H1 (cell line): ENCODE measurements around the gene SSRP1. TPM values are rescaled to one million over a fixed set of nuclear protein-coding genes. Genes with fewer than 3 reads are reported as not detected.

ENCODE experiments used
- CTCF ChIA-PET: fragments of 300-600 bp; sonication (Branson Sonifier 250); formaldehyde crosslinking; loops from one replicate; lab custom pipeline; 2021; ENCODE audit not compliant: partially characterized antibody; lab: Charles Lee
- POLR2A ChIA-PET: fragments of 300-600 bp; sonication (Branson Sonifier 250); formaldehyde crosslinking; loops from one replicate; lab custom pipeline; 2021; ENCODE audit warnings: inconsistent platforms; ENCODE audit not compliant: partially characterized antibody; lab: Charles Lee
- DNase-seq, 2 experiments: peaks; one replicate each; pipeline versions ENCODE4 v3.0.0 to v3.0.0-alpha.2; 2010 to 2022; ENCODE audit warnings: low spot score in 2 of 2, low read depth in 1 of 2, mixed read lengths in 1 of 2
- FAIRE-seq: peaks from 2 replicates; lab custom pipeline; 2011; peaks lifted over from hg19 to GRCh38; lab: Jason Lieb, UNC
- H2AFZ ChIP-seq: 2 replicates; pipeline ENCODE4 v1.8.1; 2012; ENCODE audit warnings: low read length, inconsistent platforms
- H2AK5ac ChIP-seq: 2 replicates; pipeline ENCODE4 v1.6.1; 2013; ENCODE audit warnings: low read depth, low read length
- H2BK120ac ChIP-seq: replicated peaks from 2 replicates; pipeline ENCODE3; 2013; ENCODE audit warnings: low read depth, low read length, inconsistent platforms
- H2BK12ac ChIP-seq: 2 replicates; pipeline ENCODE4 v1.6.1; 2013; ENCODE audit warnings: low read depth, low read length
- H2BK15ac ChIP-seq: 2 replicates; pipeline ENCODE4 v1.6.1; 2013; ENCODE audit warnings: low read length
- H2BK20ac ChIP-seq: 2 replicates; pipeline ENCODE4 v1.6.1; 2013; ENCODE audit warnings: low read length
- H2BK5ac ChIP-seq: 2 replicates; pipeline ENCODE4 v1.6.1; 2013; ENCODE audit warnings: low read depth, low read length
- H3K14ac ChIP-seq: 2 replicates; pipeline ENCODE4 v1.6.1; 2013; ENCODE audit warnings: inconsistent platforms; ENCODE audit not compliant: insufficient read length
- H3K18ac ChIP-seq: 2 replicates; pipeline ENCODE4 v1.6.1; 2013; ENCODE audit warnings: low read length; ENCODE audit errors: extremely low read depth
- H3K23ac ChIP-seq: 2 replicates; pipeline ENCODE4 v1.6.1; 2013; ENCODE audit warnings: inconsistent platforms; ENCODE audit not compliant: insufficient read length
- H3K23me2 ChIP-seq: 2 replicates; pipeline ENCODE4 v1.6.1; 2013; ENCODE audit warnings: low read depth, low read length
- H3K27ac ChIP-seq: 2 replicates; pipeline ENCODE4 v1.6.1; 2011; ENCODE audit warnings: low read depth, low read length, inconsistent platforms
- H3K27me3 ChIP-seq, 4 experiments: replicated peaks in 1 of 4; 1 replicate in 1 of 4; 2 replicates in 3 of 4; pipeline versions ENCODE4 v1.6.1 to v1.8.1; 2011 to 2013; ENCODE audit warnings: low read length in 3 of 4, mild to moderate bottlenecking in 3 of 4, inconsistent platforms in 2 of 4, mixed read lengths in 2 of 4, moderate library complexity in 1 of 4; ENCODE audit not compliant: control insufficient read depth in 3 of 4, insufficient read depth in 3 of 4; ENCODE audit errors: extremely low read depth in 1 of 4
- H3K36me3 ChIP-seq, 4 experiments: 2 replicates each; pipeline versions ENCODE4 v1.6.1 to v1.8.1; 2011 to 2013; ENCODE audit warnings: mild to moderate bottlenecking in 4 of 4, low read length in 3 of 4, moderate library complexity in 2 of 4, control low read depth in 1 of 4, inconsistent platforms in 1 of 4; ENCODE audit not compliant: insufficient read depth in 4 of 4, control insufficient read depth in 2 of 4
- H3K4ac ChIP-seq: replicated peaks from 2 replicates; pipeline ENCODE3; 2013; ENCODE audit warnings: low read length, low read depth, mixed read lengths, inconsistent platforms; ENCODE audit not compliant: insufficient read length
- H3K4me1 ChIP-seq, 4 experiments: replicated peaks in 1 of 4; 1 replicate in 1 of 4; 2 replicates in 3 of 4; pipeline versions ENCODE4 v1.6.1 to v1.8.1; 2011 to 2013; ENCODE audit warnings: low read length in 3 of 4, inconsistent platforms in 2 of 4, mixed read lengths in 1 of 4; ENCODE audit not compliant: insufficient read depth in 4 of 4, control insufficient read depth in 3 of 4
- H3K4me2 ChIP-seq, 2 experiments: 2 replicates each; pipeline versions ENCODE4 v1.6.1 to v1.8.1; 2011 to 2013; ENCODE audit warnings: low read depth in 2 of 2, low read length in 2 of 2, control low read depth in 1 of 2, inconsistent platforms in 1 of 2, mild to moderate bottlenecking in 1 of 2; ENCODE audit not compliant: insufficient read depth in 1 of 2
- H3K4me3 ChIP-seq, 4 experiments: fragments of 200-600, 300-600 bp in 1 of 4; sonication (generic), shearing (Covaris generic), sonication (Bioruptor Twin) in 1 of 4; 2 replicates each; pipeline versions ENCODE4 v1.5.1 to v1.8.1; 2011 to 2016; ENCODE audit warnings: low read length in 4 of 4, low read depth in 3 of 4, control low read depth in 2 of 4, inconsistent platforms in 2 of 4, mild to moderate bottlenecking in 2 of 4, mixed read lengths in 1 of 4, moderate library complexity in 1 of 4; ENCODE audit not compliant: insufficient read depth in 2 of 4; ENCODE audit errors: extremely low read depth in 1 of 4
- H3K56ac ChIP-seq: replicated peaks from 2 replicates; pipeline ENCODE3; 2013; ENCODE audit warnings: low read depth, mild to moderate bottlenecking, mixed read lengths, low read length, inconsistent platforms; ENCODE audit not compliant: insufficient read length
- H3K79me1 ChIP-seq: 2 replicates; pipeline ENCODE4 v1.6.1; 2013; ENCODE audit warnings: low read depth, low read length, control low read depth
- H3K79me2 ChIP-seq, 2 experiments: 2 replicates each; pipeline versions ENCODE4 v1.6.1 to v1.8.1; 2012 to 2013; ENCODE audit warnings: low read length in 2 of 2, mild to moderate bottlenecking in 2 of 2, inconsistent platforms in 1 of 2; ENCODE audit not compliant: insufficient read depth in 2 of 2, control insufficient read depth in 1 of 2
- H3K9ac ChIP-seq, 4 experiments: replicated peaks in 1 of 4; 1 replicate in 1 of 4; 2 replicates in 3 of 4; pipeline versions ENCODE4 v1.6.1 to v1.8.1; 2011 to 2013; ENCODE audit warnings: low read depth in 3 of 4, low read length in 3 of 4, control low read depth in 2 of 4, mild to moderate bottlenecking in 2 of 4, moderate library complexity in 2 of 4, inconsistent platforms in 1 of 4; ENCODE audit errors: extremely low read depth in 1 of 4
- H3K9me3 ChIP-seq, 2 experiments: 2 replicates each; pipeline versions ENCODE4 v1.6.1 to v1.8.1; 2012 to 2013; ENCODE audit warnings: mild to moderate bottlenecking in 2 of 2, moderate library complexity in 2 of 2, control low read depth in 1 of 2, inconsistent platforms in 1 of 2, low read depth in 1 of 2, low read length in 1 of 2, mixed read lengths in 1 of 2; ENCODE audit not compliant: insufficient read depth in 2 of 2
- H4K20me1 ChIP-seq, 2 experiments: replicated peaks in 1 of 2; 2 replicates each; pipeline versions ENCODE3 to v1.8.1; 2011 to 2013; ENCODE audit warnings: inconsistent platforms in 2 of 2, low read length in 2 of 2, mild to moderate bottlenecking in 1 of 2; ENCODE audit not compliant: insufficient read depth in 2 of 2, control insufficient read depth in 1 of 2
- H4K5ac ChIP-seq: 2 replicates; pipeline ENCODE4 v1.6.1; 2013; ENCODE audit warnings: low read length, low read depth, mixed read lengths, inconsistent platforms; ENCODE audit not compliant: insufficient read length
- H4K8ac ChIP-seq: 2 replicates; pipeline ENCODE4 v1.8.0; 2013; ENCODE audit warnings: mild to moderate bottlenecking, moderate library complexity, low read length, inconsistent platforms; ENCODE audit not compliant: insufficient read depth; ENCODE audit errors: extremely low read depth
- H4K91ac ChIP-seq: replicated peaks from 2 replicates; pipeline ENCODE3; 2013; ENCODE audit warnings: low read length, mixed read lengths, inconsistent platforms; ENCODE audit not compliant: insufficient read length
- BRCA1 ChIP-seq: IDR thresholded peaks from 2 replicates; pipeline ENCODE4 v1.6.1; 2012; ENCODE audit warnings: low read depth, low read length, improper control_type of control experiment
- CHD2 ChIP-seq: IDR thresholded peaks from 2 replicates; pipeline ENCODE4 v1.6.1; 2012; ENCODE audit warnings: low read length, improper control_type of control experiment
- CTBP2 ChIP-seq: IDR thresholded peaks from 2 replicates; pipeline ENCODE4 v1.7.0; 2011; ENCODE audit warnings: borderline replicate concordance, mild to moderate bottlenecking, moderate library complexity, mixed read lengths, low read length; ENCODE audit not compliant: insufficient read depth, insufficient read length
- KDM5A ChIP-seq: fragments of 200-600 bp; IDR thresholded peaks from 2 replicates; pipeline ENCODE4 v1.7.1; 2012; ENCODE audit warnings: mild to moderate bottlenecking, low read length, inconsistent platforms, mixed read lengths
- MAFK ChIP-seq: IDR thresholded peaks from 2 replicates; pipeline ENCODE4 v1.6.1; 2012; ENCODE audit warnings: low read depth, mild to moderate bottlenecking, improper control_type of control experiment, low read length
- NRF1 ChIP-seq: IDR thresholded peaks from 2 replicates; pipeline ENCODE4 v1.6.1; 2011; ENCODE audit warnings: mild to moderate bottlenecking, low read depth, low read length, improper control_type of control experiment
- TAF1 ChIP-seq: IDR thresholded peaks from 2 replicates; pipeline ENCODE4 v1.6.1; 2011; ENCODE audit warnings: mild to moderate bottlenecking, low read depth, low read length
- TBP ChIP-seq: IDR thresholded peaks from 2 replicates; pipeline ENCODE4 v1.6.1; 2011; ENCODE audit warnings: low read depth, low read length, improper control_type of control experiment
- TCF12 ChIP-seq: IDR thresholded peaks from 2 replicates; pipeline ENCODE4 v1.6.1; 2011; ENCODE audit warnings: low read depth, mild to moderate bottlenecking, low read length
- WGBS, 2 experiments: shearing (Covaris generic) in 1 of 2; methylation state at CpG; one replicate each; pipeline versions ENCODE4 v1.1.6 to v1.1.7; 2013 to 2015; ENCODE audit warnings: low lambda C conversion rate in 2 of 2, mixed read lengths in 2 of 2, inconsistent platforms in 1 of 2, low coverage in 1 of 2, missing lambda C conversion rate in 1 of 2; ENCODE audit not compliant: insufficient replicate concordance in 2 of 2, insufficient coverage in 1 of 2, insufficient read length in 1 of 2; ENCODE audit errors: extremely low coverage in 1 of 2, missing lambda C conversion rate in 1 of 2; 5-methylcytosine and 5-hydroxymethylcytosine counted together
- polyA plus RNA-seq, 7 experiments: library from polyadenylated mRNA; depleted of rRNA in 3 of 7; stranded (reverse) in 5 of 7; unstranded in 2 of 7; fragments of >200 nt in 5 of 7; fragments of 200-250 nt in 2 of 7; gene quantifications; 1 replicate in 5 of 7; 2 replicates in 1 of 7; 4 replicates in 1 of 7; pipeline versions ENCODE4 v1.2.1 to v1.2.3, GENCODE V29; 2011 to 2013; ENCODE audit warnings: missing spikeins in 2 of 7, mixed read lengths in 2 of 7
- total RNA-seq: library from RNA; stranded (reverse); fragmentation: NEBNext Ultra II Directional; extraction: Animal tissue kit (Norgen Biotek cat#: 25700); gene quantifications from 2 replicates; pipeline ENCODE4 v1.2.1, GENCODE V29; 2021

The SSRP1 gene
- total and polyA plus RNA-seq, 2 of the 8 experiments (the other 6 are each of a cell fraction or from before 2014, with no cell fraction given) = 259 to 281 TPM

DNA sequence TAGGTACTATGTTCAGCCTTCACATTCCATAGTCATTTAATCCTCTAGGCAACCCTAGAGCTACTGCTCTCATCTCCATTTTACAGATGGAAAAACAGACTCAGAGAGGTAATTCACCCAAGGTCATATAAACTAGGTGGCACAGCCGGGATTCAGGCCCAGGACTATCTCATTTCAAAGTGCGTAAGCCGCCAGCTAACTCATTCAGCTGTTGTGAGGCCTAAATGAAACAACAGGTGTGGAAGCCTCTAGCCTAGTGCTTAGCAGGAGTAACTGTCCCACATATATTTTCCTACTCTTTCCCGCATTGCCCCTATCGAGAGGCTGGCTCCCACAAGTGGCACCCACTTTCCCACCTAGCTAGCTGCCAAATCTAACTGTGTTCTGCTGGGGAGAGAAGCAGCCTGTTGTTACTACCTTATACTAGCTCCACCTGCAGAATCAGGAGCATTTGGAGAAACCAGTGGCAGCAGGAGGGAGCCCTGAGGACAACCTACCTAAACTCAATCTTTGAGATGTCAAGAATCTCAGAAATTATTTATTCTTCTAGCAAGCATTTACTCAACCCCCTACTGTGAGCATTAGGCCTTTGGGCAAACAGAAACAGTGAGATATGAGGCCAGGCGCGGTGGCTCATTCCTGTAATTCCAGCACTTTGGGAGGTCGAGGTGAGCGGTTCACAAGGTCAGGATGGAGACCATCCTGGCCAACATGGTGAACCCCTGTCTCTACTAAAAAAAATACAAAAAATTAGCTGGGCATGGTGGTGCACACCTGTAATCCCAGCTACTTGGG is 24.4 kb upstream of the SSRP1 start:
- no peak overlapping the region for H3K23ac ChIP-seq
- H3K27ac ChIP-seq = no peak overlapping the region
- H3K4ac ChIP-seq = no peak overlapping the region
- H3K14ac ChIP-seq = no peak overlapping the region
- H3K79me2 ChIP-seq = no peaks in the 10 kb centered on the region
- DNase-seq = no peak
- no peak overlapping the region for H3K9ac ChIP-seq
- H4K5ac ChIP-seq = no peak overlapping the region
- no peak overlapping the region for H3K18ac ChIP-seq
- 86% methylated on average over 9 of the region's 9 CpGs; no CpG with 5 or more reads in 1 of the 2 experiments for WGBS, 2 experiments
- peaks cover 0 to 10% (median 4%) of the 10 kb centered on the region in 4 experiments; a peak in 5 of 7 replicates for H3K4me1 ChIP-seq
- H2AFZ ChIP-seq = no peak overlapping the region
- H2BK12ac ChIP-seq = no peak overlapping the region
- H3K79me1 ChIP-seq = no peaks in the 10 kb centered on the region
- no peak overlapping the region for H3K4me2 ChIP-seq
- H3K9me3 ChIP-seq = no peaks in the 10 kb centered on the region
- H3K23me2 ChIP-seq = no peaks in the 10 kb centered on the region
- no peaks in the 10 kb centered on the region for H4K20me1 ChIP-seq
- H2BK15ac ChIP-seq = no peak overlapping the region
- no peak overlapping the region for H3K4me3 ChIP-seq
- H2BK120ac ChIP-seq = no peak overlapping the region
- no peak overlapping the region for H2AK5ac ChIP-seq
- H2BK20ac ChIP-seq = no peak overlapping the region
- no peaks in the 10 kb centered on the region; a peak in 1 of 7 replicates for H3K27me3 ChIP-seq
- no peak overlapping the region for H4K91ac ChIP-seq
- H3K56ac ChIP-seq = no peak overlapping the region
- H2BK5ac ChIP-seq = no peak overlapping the region; the same call in 1 of the 2 replicates
- CTCF ChIA-PET = interaction anchor here (0.5 to 4.9 kb wide), 9 partner anchors 9 to 1545 kb away, joined by 3 to 24 read pairs (median 4); no protein-coding TSS in a partner anchor
- H4K8ac ChIP-seq = no peak overlapping the region
- no peak for FAIRE-seq
- H3K36me3 ChIP-seq = no peaks in the 10 kb centered on the region
- POLR2A ChIA-PET = interaction anchor here (0.5 to 2.9 kb wide), 2 partner anchors 35 to 348 kb away, joined by 3 to 10 read pairs; partner anchors contain the start of gene TNKS1BP1
- TF ChIP-seq TBP = no peak
- no peak for TF ChIP-seq NRF1
- no peak for TF ChIP-seq CTBP2
- TF ChIP-seq TCF12 = no peak
- no peak for TF ChIP-seq KDM5A
- TF ChIP-seq TAF1 = no peak
- no peak for TF ChIP-seq BRCA1
- TF ChIP-seq MAFK = no peak
- TF ChIP-seq CHD2 = no peak
